HepG2 (cell line): ENCODE data around the gene LGALS3. TPM values are rescaled to one million over a fixed set of nuclear protein-coding genes. Genes with fewer than 3 reads are reported as not detected.
A peak's percentile ranks its signal among the peaks of the same experiment; 100 is the strongest.

Experiments
- FOSL1 ChIP-seq: sonication (generic); formaldehyde crosslinking; IDR thresholded peaks from 2 replicates; pipeline ENCODE4 v1.9.0; 2021; ENCODE audit warnings: missing genetic modification reagents, borderline replicate concordance
- GMEB1 ChIP-seq: sonication (generic); formaldehyde crosslinking; IDR thresholded peaks from 2 replicates; pipeline ENCODE4 v1.5.1; 2020; ENCODE audit warnings: missing genetic modification reagents, mild to moderate bottlenecking, borderline replicate concordance
- HNF4A ChIP-seq: sonication (generic); formaldehyde crosslinking; IDR thresholded peaks from 2 replicates; pipeline ENCODE4 v1.4.0; 2020; ENCODE audit warnings: missing genetic modification reagents
- IKZF5 ChIP-seq: IDR thresholded peaks from 2 replicates; pipeline ENCODE4 v1.6.1; 2018; ENCODE audit warnings: missing genetic modification reagents, mild to moderate bottlenecking, missing compliant biosample characterization
- KDM6A ChIP-seq: IDR thresholded peaks from 2 replicates; pipeline ENCODE4 v1.6.1; 2016; ENCODE audit warnings: low read depth
- SMAD1 ChIP-seq: sonication (generic); formaldehyde crosslinking; IDR thresholded peaks from 2 replicates; pipeline ENCODE4 v1.4.0; 2020; ENCODE audit warnings: missing genetic modification reagents, low read depth, mild to moderate bottlenecking, borderline replicate concordance
- SP5 ChIP-seq: IDR thresholded peaks from 2 replicates; pipeline ENCODE4 v1.6.1; 2016; ENCODE audit warnings: low read depth, borderline replicate concordance
- SRSF4 ChIP-seq: fragments of 200-400 bp; formaldehyde crosslinking; IDR thresholded peaks from one replicate; pipeline ENCODE4 v1.6.1; 2018; ENCODE audit warnings: mild to moderate bottlenecking, low read depth, low read length, moderate library complexity; ENCODE audit not compliant: poor library complexity, severe bottlenecking
- STAG1 ChIP-seq: sonication (generic); formaldehyde crosslinking; IDR thresholded peaks from 2 replicates; pipeline ENCODE4 v1.4.0; 2020; ENCODE audit warnings: missing genetic modification reagents
- SUZ12 ChIP-seq: fragments of 150-350 bp; IDR thresholded peaks from 2 replicates; pipeline ENCODE4 v1.6.1; 2014; ENCODE audit warnings: low read depth, low read length
- ZFP82 ChIP-seq: sonication (generic); formaldehyde crosslinking; IDR thresholded peaks from 2 replicates; pipeline ENCODE4 v1.5.1; 2020; ENCODE audit warnings: mild to moderate bottlenecking, missing genetic modification reagents, borderline replicate concordance
- ZNF280D ChIP-seq: sonication (generic); formaldehyde crosslinking; IDR thresholded peaks from 2 replicates; pipeline ENCODE4 v1.5.1; 2020; ENCODE audit warnings: mild to moderate bottlenecking, missing genetic modification reagents
- ZNF337 ChIP-seq: sonication (generic); formaldehyde crosslinking; IDR thresholded peaks from 2 replicates; pipeline ENCODE4 v1.5.1; 2020; ENCODE audit warnings: missing genetic modification reagents, low read depth, mild to moderate bottlenecking, borderline replicate concordance
- polyA plus RNA-seq, 8 experiments: library from polyadenylated mRNA; depleted of rRNA in 3 of 8; stranded (reverse) in 7 of 8; unstranded in 1 of 8; fragments of >200 nt; fragmentation: Illumina TruSeq in 4 of 8; extraction: Trizol in 4 of 8; gene quantifications; 2 replicates each; pipeline versions ENCODE4 v1.2.1 to v1.2.3, GENCODE V29; 2011 to 2016; ENCODE audit warnings: low read depth in 4 of 8, missing spikeins in 1 of 8, mixed read lengths in 1 of 8; ENCODE audit not compliant: insufficient read depth in 1 of 8
- total RNA-seq, 5 experiments: library from RNA; depleted of rRNA; stranded (reverse); fragments of >200 nt; fragmentation: Illumina TruSeq; extraction: Trizol; gene quantifications; 2 replicates each; pipeline ENCODE4 v1.2.3, GENCODE V29; 2016; ENCODE audit warnings: low read depth in 1 of 5
- TF ChIP-seq, protein P1 (sequence below): sonication (generic); formaldehyde crosslinking; IDR thresholded peaks from 2 replicates; pipeline ENCODE4 v1.9.0; 2022; ENCODE audit warnings: missing genetic modification reagents, mild to moderate bottlenecking, borderline replicate concordance
- TF ChIP-seq, protein P2 (sequence below), 2 experiments: sonication (generic) in 1 of 2; formaldehyde crosslinking in 1 of 2; IDR thresholded peaks; 2 replicates each; pipeline versions ENCODE4 v1.6.1 to v1.9.0; 2014 to 2022; ENCODE audit warnings: antibody characterized with exemption in 1 of 2, borderline replicate concordance in 1 of 2, inconsistent platforms in 1 of 2, low read depth in 1 of 2, missing genetic modification reagents in 1 of 2

Gene LGALS3
- total and polyA plus RNA-seq, 2 of the 13 experiments (the other 11 are each of a cell fraction or from before 2014, with no cell fraction given) = 5.0 to 97.4 TPM

DNA sequence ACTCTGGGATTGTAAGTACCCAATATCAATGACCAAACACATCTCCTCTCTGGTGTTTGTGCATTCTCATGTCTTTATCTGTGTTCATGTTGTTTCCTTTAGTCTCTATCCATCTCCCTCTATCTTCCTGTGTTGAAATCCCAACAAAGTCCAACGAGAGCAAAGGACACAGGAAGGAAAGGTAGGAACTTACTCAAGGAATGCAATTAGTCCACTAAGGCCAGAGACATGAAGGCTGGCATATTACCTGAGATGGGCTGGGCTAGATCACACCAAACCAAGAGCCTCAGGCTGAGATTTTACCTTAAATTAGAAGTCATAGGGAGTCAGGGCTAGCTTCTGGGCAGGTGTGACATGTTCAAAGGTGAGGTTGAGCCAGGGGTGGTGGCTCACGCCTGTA lies 14.3 kb upstream of the LGALS3 start (continued):
- TF ChIP-seq, protein P1, sequence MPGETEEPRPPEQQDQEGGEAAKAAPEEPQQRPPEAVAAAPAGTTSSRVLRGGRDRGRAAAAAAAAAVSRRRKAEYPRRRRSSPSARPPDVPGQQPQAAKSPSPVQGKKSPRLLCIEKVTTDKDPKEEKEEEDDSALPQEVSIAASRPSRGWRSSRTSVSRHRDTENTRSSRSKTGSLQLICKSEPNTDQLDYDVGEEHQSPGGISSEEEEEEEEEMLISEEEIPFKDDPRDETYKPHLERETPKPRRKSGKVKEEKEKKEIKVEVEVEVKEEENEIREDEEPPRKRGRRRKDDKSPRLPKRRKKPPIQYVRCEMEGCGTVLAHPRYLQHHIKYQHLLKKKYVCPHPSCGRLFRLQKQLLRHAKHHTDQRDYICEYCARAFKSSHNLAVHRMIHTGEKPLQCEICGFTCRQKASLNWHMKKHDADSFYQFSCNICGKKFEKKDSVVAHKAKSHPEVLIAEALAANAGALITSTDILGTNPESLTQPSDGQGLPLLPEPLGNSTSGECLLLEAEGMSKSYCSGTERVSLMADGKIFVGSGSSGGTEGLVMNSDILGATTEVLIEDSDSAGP (CRISPR knock-in tag) = no peak
- TF ChIP-seq ZNF280D (peak; percentile 38; the same call in 1 of the 2 replicates), GMEB1 (CRISPR knock-in tag) (no peak), SP5 (CRISPR knock-in tag) (peak; percentile 14; the same call in 1 of the 2 replicates), IKZF5 (CRISPR knock-in tag) (no peak), FOSL1 (CRISPR knock-in tag) (no peak), ZNF337 (CRISPR knock-in tag) (no peak), SRSF4 (no peak), SMAD1 (CRISPR knock-in tag) (no peak), SUZ12 (no peak), KDM6A (no peak), STAG1 (no peak), HNF4A (peak; percentile 80), ZFP82 (CRISPR knock-in tag) (no peak)
- TF ChIP-seq, protein P2, sequence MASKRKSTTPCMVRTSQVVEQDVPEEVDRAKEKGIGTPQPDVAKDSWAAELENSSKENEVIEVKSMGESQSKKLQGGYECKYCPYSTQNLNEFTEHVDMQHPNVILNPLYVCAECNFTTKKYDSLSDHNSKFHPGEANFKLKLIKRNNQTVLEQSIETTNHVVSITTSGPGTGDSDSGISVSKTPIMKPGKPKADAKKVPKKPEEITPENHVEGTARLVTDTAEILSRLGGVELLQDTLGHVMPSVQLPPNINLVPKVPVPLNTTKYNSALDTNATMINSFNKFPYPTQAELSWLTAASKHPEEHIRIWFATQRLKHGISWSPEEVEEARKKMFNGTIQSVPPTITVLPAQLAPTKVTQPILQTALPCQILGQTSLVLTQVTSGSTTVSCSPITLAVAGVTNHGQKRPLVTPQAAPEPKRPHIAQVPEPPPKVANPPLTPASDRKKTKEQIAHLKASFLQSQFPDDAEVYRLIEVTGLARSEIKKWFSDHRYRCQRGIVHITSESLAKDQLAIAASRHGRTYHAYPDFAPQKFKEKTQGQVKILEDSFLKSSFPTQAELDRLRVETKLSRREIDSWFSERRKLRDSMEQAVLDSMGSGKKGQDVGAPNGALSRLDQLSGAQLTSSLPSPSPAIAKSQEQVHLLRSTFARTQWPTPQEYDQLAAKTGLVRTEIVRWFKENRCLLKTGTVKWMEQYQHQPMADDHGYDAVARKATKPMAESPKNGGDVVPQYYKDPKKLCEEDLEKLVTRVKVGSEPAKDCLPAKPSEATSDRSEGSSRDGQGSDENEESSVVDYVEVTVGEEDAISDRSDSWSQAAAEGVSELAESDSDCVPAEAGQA (IDR thresholded peaks at IDR 0.05; ENCODE audit: low read depth) = no peak
- TF ChIP-seq, protein P2 (CRISPR knock-in tag; IDR thresholded peaks at IDR 0.05; ENCODE audit: borderline replicate concordance) = no peak
